ENCODE data around the gene ZFP3. TPM values are rescaled to one million over a fixed set of nuclear protein-coding genes. Genes with fewer than 3 reads are reported as not detected.

Gene ZFP3
- total RNA-seq, 1 donor from 2014 or later = 0.21 TPM

GRCh38 chr17:5092218-5093010 is 14.1 kb downstream of the ZFP3 start:
- no peak for DNase-seq (ENCODE audit: low spot score in 2 of 2)
- peak overlapping the region in 1 of 2 donors; percentile 12 for H3K4me3 ChIP-seq
- intact Hi-C loops (cut with DNase I) = no loop called here
- peaks cover 89 to 99% of the 10 kb centered on the region in 2 donors for H3K9me3 ChIP-seq
- H3K36me3 ChIP-seq = peaks cover 41 to 49% of the 10 kb centered on the region in 2 donors
- TF ChIP-seq, protein P1, sequence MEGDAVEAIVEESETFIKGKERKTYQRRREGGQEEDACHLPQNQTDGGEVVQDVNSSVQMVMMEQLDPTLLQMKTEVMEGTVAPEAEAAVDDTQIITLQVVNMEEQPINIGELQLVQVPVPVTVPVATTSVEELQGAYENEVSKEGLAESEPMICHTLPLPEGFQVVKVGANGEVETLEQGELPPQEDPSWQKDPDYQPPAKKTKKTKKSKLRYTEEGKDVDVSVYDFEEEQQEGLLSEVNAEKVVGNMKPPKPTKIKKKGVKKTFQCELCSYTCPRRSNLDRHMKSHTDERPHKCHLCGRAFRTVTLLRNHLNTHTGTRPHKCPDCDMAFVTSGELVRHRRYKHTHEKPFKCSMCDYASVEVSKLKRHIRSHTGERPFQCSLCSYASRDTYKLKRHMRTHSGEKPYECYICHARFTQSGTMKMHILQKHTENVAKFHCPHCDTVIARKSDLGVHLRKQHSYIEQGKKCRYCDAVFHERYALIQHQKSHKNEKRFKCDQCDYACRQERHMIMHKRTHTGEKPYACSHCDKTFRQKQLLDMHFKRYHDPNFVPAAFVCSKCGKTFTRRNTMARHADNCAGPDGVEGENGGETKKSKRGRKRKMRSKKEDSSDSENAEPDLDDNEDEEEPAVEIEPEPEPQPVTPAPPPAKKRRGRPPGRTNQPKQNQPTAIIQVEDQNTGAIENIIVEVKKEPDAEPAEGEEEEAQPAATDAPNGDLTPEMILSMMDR (IDR thresholded peaks at IDR 0.05) = no peak
- H3K27me3 ChIP-seq = no peaks in the 10 kb centered on the region
- H3K4me1 ChIP-seq = no peaks in the 10 kb centered on the region
- no peak overlapping the region for H3K27ac ChIP-seq

DNA sequence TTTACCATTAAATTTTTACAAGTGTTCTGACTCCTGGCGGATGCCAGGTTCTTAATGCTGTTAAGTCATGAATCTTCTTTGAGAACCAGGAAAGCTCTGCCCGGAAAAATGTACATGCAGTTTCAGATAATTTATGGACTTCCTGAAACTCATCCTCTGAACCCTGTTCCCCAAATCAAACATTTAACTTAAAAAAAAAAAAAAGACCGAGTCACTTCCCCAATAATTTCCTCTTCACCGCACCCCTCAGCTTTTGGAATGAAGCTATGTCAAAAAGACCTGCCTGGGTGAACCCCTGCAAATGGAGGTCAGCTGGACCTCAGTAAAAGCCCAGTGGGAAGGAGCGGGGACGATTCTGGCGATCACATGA is 18.4 kb downstream of the ZFP3 start:
- TF ChIP-seq, protein P1 (IDR thresholded peaks at IDR 0.05) = no peak
- DNase-seq (ENCODE audit: low spot score in 2 of 2) = no peak
- H3K27me3 ChIP-seq = no peaks in the 10 kb centered on the region
- H3K27ac ChIP-seq = no peak overlapping the region
- no peaks in the 10 kb centered on the region for H3K4me1 ChIP-seq
- peak overlapping the region; percentile 21 to 48 for H3K4me3 ChIP-seq
- H3K36me3 ChIP-seq = peaks cover 6 to 10% of the 10 kb centered on the region in 2 donors
- peaks cover 51 to 61% of the 10 kb centered on the region in 2 donors for H3K9me3 ChIP-seq
- intact Hi-C loops (cut with DNase I) = no loop called here

GRCh38 chr17:5097101-5097834 is 19.0 kb downstream of the ZFP3 start:
- no peak overlapping the region for H3K27ac ChIP-seq
- H3K4me1 ChIP-seq = no peaks in the 10 kb centered on the region
- peaks cover 45 to 55% of the 10 kb centered on the region in 2 donors for H3K9me3 ChIP-seq

DNA sequence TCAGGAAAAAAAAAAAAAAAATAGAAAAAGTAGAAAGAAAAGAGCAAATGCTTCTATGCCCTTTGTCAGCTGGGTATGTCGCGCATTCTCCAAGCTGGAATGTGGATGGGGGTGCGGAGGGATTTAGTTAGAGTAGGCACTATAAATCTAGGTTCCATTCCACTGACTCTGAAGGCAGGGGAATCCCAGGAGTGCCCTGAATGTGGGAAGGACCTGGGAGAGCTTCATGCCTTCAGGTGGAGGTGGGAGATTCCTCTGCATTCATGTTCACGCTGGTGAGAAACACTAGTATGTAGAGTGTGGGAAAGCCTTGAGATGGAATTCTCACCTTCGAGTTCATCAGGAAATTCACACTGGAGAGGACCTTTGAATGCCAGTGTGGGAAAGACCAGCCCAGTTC is 21.0 kb downstream of the ZFP3 start:
- Histone ChIP-seq H3K27me3 (no peaks in the 10 kb centered on the region), H3K4me1 (no peaks in the 10 kb centered on the region), H3K27ac (no peak overlapping the region), H3K4me3 (no peak overlapping the region), H3K9me3 (peaks cover 34 to 39% of the 10 kb centered on the region in 2 donors), H3K36me3 (no peaks in the 10 kb centered on the region)
- intact Hi-C loops (cut with DNase I) = no loop called here
- no peak for DNase-seq (ENCODE audit: low spot score in 2 of 2)
- TF ChIP-seq, protein P1 (IDR thresholded peaks at IDR 0.05) = no peak

More at GRCh38 chr17:5097101-5097834, 19.0 kb downstream of the ZFP3 start:
- peaks cover under 1 to 4% of the 10 kb centered on the region in 2 donors for H3K36me3 ChIP-seq
- H3K4me3 ChIP-seq = peak overlapping the region; percentile 39 to 48
- intact Hi-C loops (cut with DNase I) = no loop called here
- TF ChIP-seq, protein P1 (IDR thresholded peaks at IDR 0.05) = no peak
- DNase-seq (ENCODE audit: low spot score in 2 of 2) = no peak
- no peaks in the 10 kb centered on the region for H3K27me3 ChIP-seq

- no peak overlapping the region for H3K27ac ChIP-seq
- no peak overlapping the region for H3K4me3 ChIP-seq
- H3K27me3 ChIP-seq = no peaks in the 10 kb centered on the region
- no peaks in the 10 kb centered on the region for H3K4me1 ChIP-seq
- DNase-seq (ENCODE audit: low spot score in 2 of 2) = no peak
- peaks cover 6% of the 10 kb centered on the region in 2 donors for H3K36me3 ChIP-seq
- H3K9me3 ChIP-seq = peaks cover 29 to 34% of the 10 kb centered on the region in 2 donors
- intact Hi-C loops (cut with DNase I) = no loop called here
- TF ChIP-seq, protein P1 (IDR thresholded peaks at IDR 0.05) = no peak
Observed at GRCh38 chr17:5100832-5101231, 22.6 kb downstream of the ZFP3 start.
